BJ (cell line): ENCODE measurements around the gene TTC29. TPM values are rescaled to one million over a fixed set of nuclear protein-coding genes. Genes with fewer than 3 reads are reported as not detected.
"Not testable (repeated sequence)": the region's sequence is repeated elsewhere in the genome, so short reads cannot be mapped to it uniquely, and the experiment has no call there.

Experiments
- CTCF ChIA-PET: fragments of 350-600 bp; formaldehyde crosslinking; extraction: SDS; loops from one replicate; lab custom pipeline; 2021; ENCODE audit warnings: antibody characterized with exemption, inconsistent platforms; lab: Yijun Ruan, JAX
- POLR2A ChIA-PET: fragments of 300-600 bp; sonication (Branson Sonifier 250); formaldehyde crosslinking; extraction: SDS; loops from one replicate; lab custom pipeline; 2021; ENCODE audit warnings: antibody characterized with exemption; lab: Charles Lee
- DNase-seq: peaks from one replicate; pipeline ENCODE4 v3.0.0-alpha.2; 2011; ENCODE audit warnings: low read depth
- H3K27me3 ChIP-seq: 2 replicates; pipeline ENCODE4 v1.6.0; 2011; ENCODE audit warnings: low read length; ENCODE audit not compliant: control insufficient read depth, insufficient read depth
- H3K36me3 ChIP-seq: 2 replicates; pipeline ENCODE4 v1.5.1; 2011; ENCODE audit warnings: low read length; ENCODE audit not compliant: control insufficient read depth, insufficient read depth
- H3K4me3 ChIP-seq: 2 replicates; pipeline ENCODE4 v1.5.1; 2011; ENCODE audit warnings: low read depth, mild to moderate bottlenecking, control low read depth, low read length
- CTCF ChIP-seq: IDR thresholded peaks from 2 replicates; pipeline ENCODE4 v1.5.1; 2011; ENCODE audit warnings: low read depth, mild to moderate bottlenecking, control low read depth, inconsistent platforms, low read length, moderate library complexity; ENCODE audit not compliant: insufficient read depth
- polyA plus RNA-seq: library from polyadenylated mRNA; depleted of rRNA; stranded (reverse); fragments of >200 nt; gene quantifications from 2 replicates; pipeline ENCODE4 v1.2.3, GENCODE V29; 2011

Gene TTC29
- polyA plus RNA-seq, 1 experiment: not detected

- no peaks in the 10 kb centered on the region for H3K27me3 ChIP-seq
- ChIA-PET POLR2A (no interaction called here), CTCF (interaction anchor here (0.6 kb wide), 1 partner anchor 316 kb away, joined by 4 read pairs; no protein-coding TSS in a partner anchor)
- no peak for TF ChIP-seq CTCF
- no peak for DNase-seq
- H3K36me3 ChIP-seq: no peaks in the 10 kb centered on the region
- no peak overlapping the region for H3K4me3 ChIP-seq
Measured at GRCh38 chr4:146763560-146763959, 182.1 kb downstream of the TTC29 start.

DNA sequence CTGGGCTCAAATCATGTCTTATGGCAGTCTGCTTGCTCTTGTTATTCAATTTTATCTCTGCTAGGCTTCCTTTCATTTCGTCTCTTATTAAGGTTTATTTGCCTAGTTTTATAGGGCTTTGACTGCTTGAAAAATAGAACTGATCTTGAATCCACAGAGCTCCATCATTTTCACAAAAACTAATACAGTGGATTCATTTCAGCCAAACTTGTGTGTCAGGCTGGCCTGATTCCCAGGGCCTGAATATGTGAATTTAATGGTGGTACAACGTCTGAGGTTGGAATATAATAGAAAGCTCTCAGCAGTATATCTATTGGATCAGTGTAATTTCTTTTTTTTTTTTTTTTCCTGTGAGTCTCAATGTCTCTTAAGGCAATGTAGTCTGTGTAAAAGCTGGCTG is 183.6 kb downstream of the TTC29 start:
- ChIA-PET POLR2A (no interaction called here), CTCF (no interaction called here)
- no peak for DNase-seq
- H3K4me3 ChIP-seq: no peak overlapping the region
- H3K27me3 ChIP-seq: no peaks in the 10 kb centered on the region
- no peaks in the 10 kb centered on the region for H3K36me3 ChIP-seq
- no peak for TF ChIP-seq CTCF

DNA sequence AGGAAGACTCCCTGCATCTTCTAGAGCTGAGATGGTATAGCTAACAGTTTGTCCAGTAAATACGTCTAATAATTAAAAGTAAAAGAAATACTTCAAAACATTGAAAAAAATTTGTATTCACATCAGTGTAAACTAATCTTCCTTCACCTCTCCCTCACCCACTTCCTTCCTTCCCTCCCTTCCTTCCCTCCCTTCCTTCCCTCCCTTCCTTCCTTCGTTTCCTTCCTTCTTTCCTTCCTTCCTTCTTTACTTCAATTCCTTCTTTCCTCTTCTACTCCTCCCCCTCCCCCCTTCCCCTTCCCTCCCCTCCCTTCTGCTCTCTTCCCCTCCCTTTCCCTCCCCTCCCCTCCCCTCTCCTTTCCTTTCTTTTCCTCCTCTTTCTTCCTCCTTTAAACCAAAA is 203.2 kb downstream of the TTC29 start:
- no peak for DNase-seq
- no peaks in the 10 kb centered on the region for H3K36me3 ChIP-seq
- CTCF ChIA-PET: no interaction called here
- no peak overlapping the region for H3K4me3 ChIP-seq
- H3K27me3 ChIP-seq: no peaks in the 10 kb centered on the region
- no peak for TF ChIP-seq CTCF
- POLR2A ChIA-PET: no interaction called here

DNA sequence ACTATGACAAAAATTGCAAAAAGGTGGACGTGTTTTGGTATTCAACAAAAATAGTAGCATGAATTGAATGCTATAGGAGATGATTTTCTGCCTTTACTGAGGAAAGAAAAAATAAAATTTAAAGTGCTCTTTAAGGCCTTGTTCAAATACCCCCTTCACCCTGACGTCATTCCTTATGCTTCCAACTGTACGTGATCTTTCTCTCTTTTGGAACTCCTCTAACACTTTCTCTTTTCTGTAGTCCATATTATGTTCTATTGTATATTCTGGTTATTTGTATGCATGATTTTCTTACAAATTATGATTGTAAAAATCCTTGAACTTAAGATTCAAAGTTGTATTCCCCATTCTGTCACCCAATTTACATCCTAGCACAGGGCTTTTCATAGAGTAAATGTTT is 206.5 kb downstream of the TTC29 start:
- no peak for TF ChIP-seq CTCF
- CTCF ChIA-PET: no interaction called here
- no peak for DNase-seq
- no peak overlapping the region for H3K4me3 ChIP-seq
- no peaks in the 10 kb centered on the region for H3K36me3 ChIP-seq
- POLR2A ChIA-PET: no interaction called here
- no peaks in the 10 kb centered on the region for H3K27me3 ChIP-seq

GRCh38 chr4:146723519-146723918 is 222.1 kb downstream of the TTC29 start:
- H3K27me3 ChIP-seq, POLR2A ChIA-PET, H3K36me3 ChIP-seq, DNase-seq, H3K4me3 ChIP-seq: not testable (repeated sequence)
- CTCF ChIA-PET: interaction anchor here (0.6 kb wide), 1 partner anchor 229 kb away, joined by 5 read pairs; no protein-coding TSS in a partner anchor

- no peak for DNase-seq
- CTCF ChIA-PET: no interaction called here
- no peaks in the 10 kb centered on the region for H3K27me3 ChIP-seq
- POLR2A ChIA-PET: no interaction called here
- no peak overlapping the region for H3K4me3 ChIP-seq
- H3K36me3 ChIP-seq: no peaks in the 10 kb centered on the region
- no peak for TF ChIP-seq CTCF
Measured at GRCh38 chr4:146709956-146710355, 235.7 kb downstream of the TTC29 start.
